HS-27A (cell line): ENCODE data around the gene CKS1B.
"Not testable (repeated sequence)": the region's sequence is repeated elsewhere in the genome, so short reads cannot be mapped to it uniquely, and the experiment has no call there.

Source experiments
- DNase-seq: peaks from one replicate; pipeline ENCODE4 v3.0.0-alpha.2; 2012; ENCODE audit warnings: low read depth, missing footprints

CKS1B gene

GRCh38 chr1:154987326-154987725, 12.8 kb downstream of the CKS1B start:
- DNase-seq: no peak

GRCh38 chr1:154988058-154988954, 13.8 kb downstream of the CKS1B start:
- no peak for DNase-seq

- DNase-seq: no peak
These were observed 14.8 kb downstream of the CKS1B start for GRCh38 chr1:154989195-154989860.

- no peak for DNase-seq
These were observed 15.8 kb downstream of the CKS1B start for GRCh38 chr1:154990276-154990675.

GRCh38 chr1:154992721-154993571, 18.5 kb downstream of the CKS1B start:
- DNase-seq: no peak

GRCh38 chr1:154993572-154994268, 19.2 kb downstream of the CKS1B start, which contains the start of gene LENEP:
Gene LENEP, plus strand, starts transcription at chr1:154993586. Its CDS starts 22 bp downstream, at chr1:154993608.
- no peak for DNase-seq

- DNase-seq: no peak
These were observed 19.7 kb downstream of the CKS1B start for GRCh38 chr1:154994269-154994587.

- no peak for DNase-seq
These were observed 20.1 kb downstream of the CKS1B start for GRCh38 chr1:154994591-154994990.

- DNase-seq: not testable (repeated sequence)
These were observed 21.0 kb downstream of the CKS1B start for GRCh38 chr1:154995301-154995983.

- DNase-seq: no peak
These were observed 22.7 kb downstream of the CKS1B start for GRCh38 chr1:154996966-154997701.

GRCh38 chr1:154998201-154998780, 23.8 kb downstream of the CKS1B start:
- no peak for DNase-seq

- DNase-seq: no peak
These were observed 24.5 kb downstream of the CKS1B start for GRCh38 chr1:154998818-154999570.

- DNase-seq: no peak
These were observed 25.3 kb downstream of the CKS1B start for GRCh38 chr1:154999571-155000410.

- no peak for DNase-seq
These were observed 25.9 kb downstream of the CKS1B start for GRCh38 chr1:155000411-155000725.

GRCh38 chr1:155000726-155001424, 26.4 kb downstream of the CKS1B start:
- no peak for DNase-seq

GRCh38 chr1:155001425-155001674, 26.9 kb downstream of the CKS1B start:
- DNase-seq: no peak

GRCh38 chr1:155001675-155002463, 27.4 kb downstream of the CKS1B start:
- DNase-seq: peak; percentile 92
